Gastrocnemius medialis (tissue), 4 donors: ENCODE data around the gene SUGT1.
"Not testable (repeated sequence)": the region's sequence is repeated elsewhere in the genome, so short reads cannot be mapped to it uniquely, and the experiment has no call there.

Experiments used
- CTCF ChIP-seq, 5 experiments: fragments of 450-650 bp in 3 of 5; fragments of 200-600 bp in 2 of 5; sonication (generic) in 2 of 5; IDR thresholded peaks in 4 of 5; conservative IDR thresholded peaks in 1 of 5; 1 replicate in 4 of 5; 2 replicates in 1 of 5; pipeline ENCODE4 v1.5.1; 2016 to 2019; ENCODE audit warnings: antibody characterized with exemption in 5 of 5, mild to moderate bottlenecking in 3 of 5, moderate library complexity in 3 of 5
- POLR2A ChIP-seq, 2 donors: fragments of 450-650 bp; IDR thresholded peaks; one replicate each; pipeline ENCODE4 v1.6.1; 2017; ENCODE audit warnings: antibody characterized with exemption in 2 of 2, mild to moderate bottlenecking in 2 of 2, moderate library complexity in 2 of 2

- not testable (repeated sequence) for TF ChIP-seq CTCF (IDR thresholded peaks at IDR 0.05 in 4 of 5, conservative IDR thresholded peaks at IDR 0.05 in 1 of 5); POLR2A (IDR thresholded peaks at IDR 0.05)
Measured at GRCh38 chr13:52603316-52603715, 49.3 kb upstream of the SUGT1 start.
